Activated naive CD8-positive, alpha-beta T cell treated with anti-CD3 and anti-CD28 coated beads, Interleukin-2, amount 10 ng/mL, durations not matched to agents 7 days and 5 days (primary cell): ENCODE measurements around the gene GALNT14. TPM values are rescaled to one million over a fixed set of nuclear protein-coding genes. Genes with fewer than 3 reads are reported as not detected.
A peak's percentile ranks its signal among the peaks of the same experiment; 100 is the strongest.

Experiments used
- ATAC-seq: fragments of 150-1000 bp; cut with Tn5 transposase; one replicate; pipeline ENCODE4 v1.10.0; 2021; ENCODE audit warnings: low read depth, moderate library complexity
- POLR2A ChIA-PET: fragments of 350-600 bp; sonication (Branson Sonifier 250); formaldehyde crosslinking; loops from one replicate; lab custom pipeline; 2021; ENCODE audit warnings: antibody characterized with exemption; lab: Charles Lee
- DNase-seq: peaks from one replicate; pipeline ENCODE4 v3.0.0; 2021
- H3K27ac Mint-ChIP-seq: one replicate; pipeline ENCODE4 v1.8.0; 2022; ENCODE audit warnings: mild to moderate bottlenecking, mixed read lengths
- H3K27me3 Mint-ChIP-seq: one replicate; pipeline ENCODE4 v1.8.0; 2022; ENCODE audit warnings: mild to moderate bottlenecking, moderate library complexity, mixed read lengths
- H3K36me3 Mint-ChIP-seq: one replicate; pipeline ENCODE4 v1.8.0; 2021; ENCODE audit warnings: mild to moderate bottlenecking, mixed read lengths
- H3K4me1 Mint-ChIP-seq: one replicate; pipeline ENCODE4 v1.8.0; 2021; ENCODE audit warnings: mixed read lengths
- H3K4me3 Mint-ChIP-seq: one replicate; pipeline ENCODE4 v1.8.0; 2022; ENCODE audit warnings: mild to moderate bottlenecking, moderate library complexity, mixed read lengths
- H3K9me3 Mint-ChIP-seq: one replicate; pipeline ENCODE4 v1.8.0; 2021; ENCODE audit warnings: mixed read lengths
- total RNA-seq, 2 experiments: library from RNA; stranded (reverse); gene quantifications; one replicate each; pipeline ENCODE4 v1.2.3, GENCODE V29; 2021

Gene GALNT14
- total RNA-seq, 2 experiments from 2014 or later = not detected

- DNase-seq (no peak), ATAC-seq (no peak)
- no peaks in the 10 kb centered on the region for H3K36me3 Mint-ChIP-seq
- no peak overlapping the region for H3K4me3 Mint-ChIP-seq
- peaks cover 16% of the 10 kb centered on the region for H3K27me3 Mint-ChIP-seq
- POLR2A ChIA-PET = no interaction called here
- H3K9me3 Mint-ChIP-seq = peaks cover 2% of the 10 kb centered on the region
- no peaks in the 10 kb centered on the region for H3K4me1 Mint-ChIP-seq
- no peak overlapping the region for H3K27ac Mint-ChIP-seq
Observed at GRCh38 chr2:30871980-30872789, 266.1 kb downstream of the GALNT14 start.

- peaks cover 4% of the 10 kb centered on the region for H3K4me1 Mint-ChIP-seq
- peaks cover 2% of the 10 kb centered on the region for H3K9me3 Mint-ChIP-seq
- H3K4me3 Mint-ChIP-seq = no peak overlapping the region
- DNase-seq = no peak
- ATAC-seq = no peak
- POLR2A ChIA-PET = no interaction called here
- no peak overlapping the region for H3K27ac Mint-ChIP-seq
- no peaks in the 10 kb centered on the region for H3K36me3 Mint-ChIP-seq
- peaks cover 19% of the 10 kb centered on the region for H3K27me3 Mint-ChIP-seq
Observed at GRCh38 chr2:30871440-30871839, 266.8 kb downstream of the GALNT14 start.

- peaks cover 17% of the 10 kb centered on the region for H3K27me3 Mint-ChIP-seq
- no peak for ATAC-seq
- DNase-seq = no peak
- H3K36me3 Mint-ChIP-seq = no peaks in the 10 kb centered on the region
- POLR2A ChIA-PET = no interaction called here
- H3K4me1 Mint-ChIP-seq = peaks cover 12% of the 10 kb centered on the region
- H3K27ac Mint-ChIP-seq = no peak overlapping the region
- H3K9me3 Mint-ChIP-seq = peaks cover 2% of the 10 kb centered on the region
- H3K4me3 Mint-ChIP-seq = no peak overlapping the region
Observed at GRCh38 chr2:30869988-30870387, 268.3 kb downstream of the GALNT14 start.

- POLR2A ChIA-PET = no interaction called here
- Mint-ChIP-seq H3K4me3 (no peak overlapping the region), H3K9me3 (no peaks in the 10 kb centered on the region)
Observed at GRCh38 chr2:30867385-30867784, 270.9 kb downstream of the GALNT14 start.

GRCh38 chr2:30866974-30867373 lies 271.3 kb downstream of the GALNT14 start:
- POLR2A ChIA-PET = no interaction called here
- H3K27ac Mint-ChIP-seq = no peak overlapping the region
- ATAC-seq = no peak
- H3K4me3 Mint-ChIP-seq = no peak overlapping the region
- H3K4me1 Mint-ChIP-seq = peaks cover 12% of the 10 kb centered on the region
- H3K9me3 Mint-ChIP-seq = no peaks in the 10 kb centered on the region
- no peaks in the 10 kb centered on the region for H3K36me3 Mint-ChIP-seq
- no peak for DNase-seq
- H3K27me3 Mint-ChIP-seq = peaks cover 10% of the 10 kb centered on the region

More at GRCh38 chr2:30867385-30867784, 270.9 kb downstream of the GALNT14 start:
- Mint-ChIP-seq H3K27ac (no peak overlapping the region), H3K27me3 (peaks cover 13% of the 10 kb centered on the region), H3K4me1 (peaks cover 12% of the 10 kb centered on the region), H3K36me3 (no peaks in the 10 kb centered on the region)
- ATAC-seq (no peak), DNase-seq (no peak)

GRCh38 chr2:30865892-30866681 lies 272.2 kb downstream of the GALNT14 start:
- ATAC-seq (peak; percentile 47), DNase-seq (no peak)
- Mint-ChIP-seq H3K36me3 (no peaks in the 10 kb centered on the region), H3K27ac (no peak overlapping the region), H3K4me1 (peaks cover 12% of the 10 kb centered on the region), H3K9me3 (no peaks in the 10 kb centered on the region), H3K27me3 (peaks cover 10% of the 10 kb centered on the region), H3K4me3 (peak overlapping the region; percentile 28)
- POLR2A ChIA-PET = no interaction called here

GRCh38 chr2:30865243-30865642 lies 273.0 kb downstream of the GALNT14 start:
- H3K4me1 Mint-ChIP-seq = peaks cover 12% of the 10 kb centered on the region
- no peak overlapping the region for H3K4me3 Mint-ChIP-seq
- H3K36me3 Mint-ChIP-seq = no peaks in the 10 kb centered on the region
- no peak for DNase-seq
- no peak for ATAC-seq
- no peak overlapping the region for H3K27ac Mint-ChIP-seq
- POLR2A ChIA-PET = no interaction called here
- no peaks in the 10 kb centered on the region for H3K9me3 Mint-ChIP-seq
- peaks cover 10% of the 10 kb centered on the region for H3K27me3 Mint-ChIP-seq

- Mint-ChIP-seq H3K27me3 (peaks cover 10% of the 10 kb centered on the region), H3K27ac (no peak overlapping the region), H3K4me1 (peaks cover 12% of the 10 kb centered on the region), H3K4me3 (no peak overlapping the region), H3K36me3 (no peaks in the 10 kb centered on the region), H3K9me3 (no peaks in the 10 kb centered on the region)
- POLR2A ChIA-PET = no interaction called here
- DNase-seq (no peak), ATAC-seq (no peak)
Observed at GRCh38 chr2:30862054-30862651, 276.1 kb downstream of the GALNT14 start.

GRCh38 chr2:30860726-30861125 lies 277.5 kb downstream of the GALNT14 start:
- Mint-ChIP-seq H3K4me1 (peaks cover 1% of the 10 kb centered on the region), H3K27ac (no peak overlapping the region), H3K9me3 (no peaks in the 10 kb centered on the region), H3K27me3 (peaks cover 3% of the 10 kb centered on the region), H3K36me3 (no peaks in the 10 kb centered on the region), H3K4me3 (no peak overlapping the region)
- POLR2A ChIA-PET = no interaction called here
- DNase-seq = no peak
- ATAC-seq = no peak

Other genes starting within 250 kb of the GALNT14 start
- gene CAPN14, start 79.1 kb upstream of the GALNT14 start, total RNA-seq = under 1 TPM; 0.17 to 0.28 TPM
- 1 to 10 TPM; 1.5 to 1.6 TPM for gene EHD3, start 95.7 kb upstream of the GALNT14 start, total RNA-seq